GM10847 (cell line): Measurements from ENCODE around the gene PTPRC.

Experiments
- POLR2A ChIP-seq: IDR thresholded peaks from 2 replicates; pipeline ENCODE4 v1.6.1; 2011; ENCODE audit not compliant: insufficient read length; ENCODE audit errors: extremely low read depth

The PTPRC gene

DNA sequence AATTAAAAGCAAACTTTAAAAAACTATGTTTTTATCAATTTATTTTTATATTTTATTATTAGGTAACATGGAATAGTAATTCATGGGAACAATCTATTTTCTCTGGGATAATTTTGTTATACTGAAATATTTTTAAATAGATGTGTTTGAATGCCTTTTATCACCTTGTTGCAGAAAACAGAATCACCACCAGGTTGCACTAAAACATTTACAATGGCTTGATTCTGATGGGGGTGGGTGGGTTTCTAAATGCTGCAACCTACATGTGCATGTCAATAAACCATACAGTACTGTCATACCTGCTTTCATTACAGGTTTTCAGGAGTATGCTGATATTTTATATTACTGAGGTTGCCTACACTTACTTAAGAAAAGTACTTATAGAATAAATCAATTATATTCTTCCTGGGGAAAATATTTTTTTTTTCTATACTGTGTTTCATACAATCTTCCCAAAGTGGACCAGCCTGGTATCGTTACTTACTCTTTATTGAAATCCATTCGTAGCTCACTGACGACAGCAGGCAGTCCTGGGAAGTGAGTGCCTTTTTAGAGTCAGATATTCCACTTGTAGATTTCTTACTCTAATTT is 132.8 kb downstream of the PTPRC start:
- TF ChIP-seq POLR2A, result no peak

DNA sequence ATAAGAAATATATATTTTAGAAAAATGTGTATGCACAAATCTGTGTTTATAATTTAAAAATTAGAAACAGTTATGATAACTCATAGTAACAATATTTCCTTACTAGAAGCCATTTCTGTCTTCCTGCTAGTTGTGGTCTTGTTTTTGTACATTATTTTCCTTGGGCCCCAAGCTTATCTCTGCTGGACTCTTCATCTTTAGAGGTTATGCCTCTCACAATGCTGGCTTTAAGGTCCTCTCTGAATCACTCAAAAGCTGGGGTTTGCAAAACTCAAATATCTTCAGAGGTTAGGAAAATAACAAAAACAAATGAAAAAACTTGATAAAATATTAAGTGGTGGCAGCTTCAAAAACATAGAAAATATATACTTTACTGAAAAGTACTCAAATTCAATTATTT is 133.8 kb downstream of the PTPRC start:
- no peak for TF ChIP-seq POLR2A

GRCh38 chr1:198773030-198773429 is 134.2 kb downstream of the PTPRC start:
- no peak for TF ChIP-seq POLR2A

DNA sequence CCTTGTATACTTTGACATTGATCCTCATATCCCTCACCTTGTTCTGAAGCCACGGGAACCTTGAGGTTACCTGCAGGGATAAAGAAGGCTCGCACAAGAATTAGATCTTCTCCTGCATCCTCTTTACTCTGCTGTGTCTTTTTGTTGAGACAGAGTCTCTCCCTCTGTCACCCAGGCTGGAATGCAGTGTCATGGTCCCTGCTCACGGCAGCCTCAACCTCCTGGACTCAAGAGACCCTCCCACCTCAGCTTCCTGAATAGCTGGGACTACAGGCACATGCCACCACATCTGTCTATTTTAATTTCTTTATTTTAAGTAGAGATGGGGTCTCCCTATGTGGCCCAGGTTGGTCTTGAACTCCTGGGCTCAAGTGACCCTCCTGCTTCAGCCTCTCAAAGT is 134.7 kb downstream of the PTPRC start:
- TF ChIP-seq POLR2A, result no peak

DNA sequence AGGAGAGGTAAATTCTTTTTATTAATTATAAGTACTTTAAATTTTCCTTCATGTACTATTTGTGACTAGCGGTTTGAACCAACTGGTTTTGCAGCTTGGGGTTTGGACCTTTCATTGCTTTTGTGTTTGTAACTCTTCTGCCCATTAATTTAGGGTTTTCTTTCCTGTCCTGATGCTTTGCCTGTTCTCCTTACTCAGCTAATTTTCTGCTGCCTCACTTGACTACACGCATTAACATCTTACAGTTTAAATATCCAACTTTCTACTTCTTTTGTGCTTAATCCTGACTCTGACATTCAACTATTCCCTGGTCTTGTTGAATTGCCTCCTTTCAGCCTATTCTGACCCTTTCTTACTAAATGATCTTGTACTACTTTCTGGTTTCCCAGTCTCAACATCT is 135.6 kb downstream of the PTPRC start:
- TF ChIP-seq POLR2A, result no peak

- TF ChIP-seq POLR2A, result no peak
Observed at GRCh38 chr1:198775606-198776005, 136.8 kb downstream of the PTPRC start.

- no peak for TF ChIP-seq POLR2A
Observed at GRCh38 chr1:198776602-198777029, 137.8 kb downstream of the PTPRC start.

- TF ChIP-seq POLR2A, result no peak
Observed at GRCh38 chr1:198778049-198778448, 139.2 kb downstream of the PTPRC start.

DNA sequence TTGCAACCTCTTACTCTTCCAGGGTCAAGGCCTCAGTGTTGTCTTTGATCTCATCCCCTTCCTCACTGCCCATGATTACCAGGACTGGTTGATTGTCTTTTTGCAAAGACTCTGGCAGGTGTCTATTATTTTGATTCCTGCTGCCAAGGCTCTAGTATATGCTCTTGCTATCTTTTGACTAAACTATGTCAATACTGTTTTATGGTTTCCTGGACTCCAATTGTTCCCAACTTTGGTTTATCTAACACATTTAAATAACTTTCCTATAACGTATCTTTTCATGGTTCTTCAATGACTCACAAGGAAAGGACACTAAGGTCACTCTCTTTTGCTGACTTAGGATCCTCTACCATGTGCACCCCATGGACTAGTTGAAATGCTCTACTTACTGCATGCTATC is 141.5 kb downstream of the PTPRC start:
- no peak for TF ChIP-seq POLR2A

DNA sequence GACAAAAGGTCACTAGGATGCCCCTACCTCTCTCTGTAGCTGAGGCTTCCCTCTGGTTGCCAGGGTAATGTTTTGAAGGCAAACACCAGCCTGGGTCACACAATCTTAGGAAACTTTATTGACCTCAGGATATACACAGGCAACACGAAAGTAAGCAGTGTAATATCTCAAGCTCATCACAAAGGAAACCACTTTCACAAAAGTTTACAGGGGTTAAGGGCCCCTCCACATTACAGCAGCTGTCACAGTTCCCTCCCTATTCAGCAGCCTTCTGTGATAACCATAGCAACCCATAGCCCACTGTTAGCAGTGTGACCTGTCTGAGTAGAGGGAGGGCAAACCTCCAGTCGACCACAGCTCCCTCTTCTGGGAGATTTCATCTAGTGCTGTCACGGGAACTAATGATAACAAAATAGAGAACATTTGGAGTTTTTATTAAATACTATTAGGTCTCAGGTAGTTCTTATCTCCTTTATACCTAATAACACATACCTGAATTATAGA is 149.8 kb downstream of the PTPRC start:
- TF ChIP-seq POLR2A, result no peak

GRCh38 chr1:198793714-198794113 is 154.9 kb downstream of the PTPRC start:
- TF ChIP-seq POLR2A, result no peak

DNA sequence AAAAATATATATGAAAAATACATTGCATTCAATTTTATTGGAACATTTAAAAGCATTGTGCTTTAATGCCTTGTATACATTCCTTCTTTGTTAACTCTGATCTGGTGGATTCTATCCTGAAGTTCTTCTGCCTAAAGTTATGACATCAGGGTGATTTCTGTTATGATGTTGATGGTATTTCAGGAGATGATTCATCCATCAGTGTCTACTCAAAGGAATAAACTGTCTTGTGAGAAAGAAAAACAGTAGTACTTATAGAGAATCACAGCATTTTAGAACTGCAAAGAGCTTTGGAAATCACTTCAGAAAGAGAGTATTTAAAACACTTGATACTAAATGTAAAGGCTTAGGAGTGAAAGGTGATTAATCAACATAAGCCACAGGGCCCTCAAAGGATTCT is 155.7 kb downstream of the PTPRC start:
- no peak for TF ChIP-seq POLR2A

DNA sequence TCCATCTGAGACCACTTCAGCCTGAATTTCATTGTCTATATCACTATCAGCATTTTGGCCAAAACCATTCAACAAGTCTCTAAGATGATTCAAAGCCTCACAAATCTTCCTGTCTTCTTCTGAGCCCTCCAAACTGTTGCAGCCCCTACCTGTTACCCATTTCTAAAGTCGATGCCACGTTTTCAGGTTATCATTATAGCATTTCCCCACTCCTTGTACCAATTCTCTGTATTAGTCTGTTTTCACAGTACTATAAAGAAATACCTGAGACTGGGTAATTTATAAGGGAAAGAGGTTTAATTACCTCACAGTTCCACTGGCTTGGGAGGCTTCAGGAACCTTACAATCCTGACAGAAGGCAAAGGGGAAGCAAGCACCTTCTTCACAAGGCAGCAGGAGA is 158.8 kb downstream of the PTPRC start:
- TF ChIP-seq POLR2A, result no peak

DNA sequence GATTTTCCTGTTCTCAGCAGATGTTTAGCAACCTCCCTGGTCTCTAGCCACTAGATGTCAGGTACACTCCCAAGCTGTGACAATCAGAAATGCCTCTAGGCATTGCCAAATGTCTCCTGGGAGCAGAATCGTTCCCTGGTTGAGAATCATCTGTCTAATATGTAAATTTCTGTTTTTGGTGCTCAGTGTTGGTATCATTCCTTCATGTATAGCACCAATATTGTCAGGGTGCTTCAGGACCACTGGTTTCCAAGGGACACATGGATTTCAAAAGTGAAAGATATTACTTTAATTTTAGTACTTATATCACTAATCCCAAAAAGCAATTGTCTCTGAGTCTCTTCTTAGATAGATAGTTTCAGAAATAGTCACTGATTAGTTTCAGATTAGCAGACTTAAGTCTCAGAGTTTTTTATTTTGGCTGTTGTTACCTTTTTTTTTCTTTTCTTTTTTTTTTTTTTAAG is 160.1 kb downstream of the PTPRC start:
- TF ChIP-seq POLR2A, result no peak

- no peak for TF ChIP-seq POLR2A
Observed at GRCh38 chr1:198805498-198806151, 166.8 kb downstream of the PTPRC start.

GRCh38 chr1:198806861-198807260 is 168.0 kb downstream of the PTPRC start:
- no peak for TF ChIP-seq POLR2A
